Calu3 (cell line): Measurements from ENCODE around the gene ELMO1. TPM values are rescaled to one million over a fixed set of nuclear protein-coding genes. Genes with fewer than 3 reads are reported as not detected.

ENCODE experiments used
- BruUV-seq: library from RNA; stranded (reverse); fragments of 400-500 nt; replicated peaks from 2 replicates; lab custom pipeline; 2021; lab: Mats Ljungman, UMichigan
- CTCF ChIA-PET: fragments of 300-600 bp; sonication (Branson Sonifier 250); formaldehyde crosslinking; loops from one replicate; lab custom pipeline; 2022; ENCODE audit warnings: antibody characterized with exemption; lab: Charles Lee
- DNase-seq: peaks from one replicate; pipeline ENCODE4 v3.0.0; 2022
- H3K27ac Mint-ChIP-seq: one replicate; pipeline ENCODE4 v1.8.0; 2022; ENCODE audit warnings: mixed read lengths; ENCODE audit not compliant: unreplicated experiment
- H3K27me3 Mint-ChIP-seq: one replicate; pipeline ENCODE4 v1.8.0; 2022; ENCODE audit warnings: mixed read lengths; ENCODE audit not compliant: unreplicated experiment
- H3K36me3 Mint-ChIP-seq: one replicate; pipeline ENCODE4 v1.8.0; 2022; ENCODE audit warnings: mild to moderate bottlenecking, moderate library complexity, mixed read lengths; ENCODE audit not compliant: insufficient read depth, unreplicated experiment
- H3K4me1 Mint-ChIP-seq: one replicate; pipeline ENCODE4 v1.8.0; 2022; ENCODE audit warnings: mild to moderate bottlenecking, low read depth, mixed read lengths; ENCODE audit not compliant: unreplicated experiment
- H3K4me3 Mint-ChIP-seq: one replicate; pipeline ENCODE4 v1.8.0; 2022; ENCODE audit warnings: mild to moderate bottlenecking, low read depth, moderate library complexity, mixed read lengths; ENCODE audit not compliant: unreplicated experiment
- H3K9me3 Mint-ChIP-seq: one replicate; pipeline ENCODE4 v1.8.0; 2022; ENCODE audit warnings: low read depth, mixed read lengths; ENCODE audit not compliant: unreplicated experiment
- intact Hi-C: fragments of 100-400 bp; cut with micrococcal nuclease; formaldehyde crosslinking; loops from one replicate; pipeline ENCODE4 v1.10.0; 2022; ENCODE audit not compliant: unreplicated experiment
- total RNA-seq: library from RNA; stranded (reverse); gene quantifications from 2 replicates; pipeline ENCODE4 v1.2.3, GENCODE V29; 2022
- TF ChIP-seq, protein P1 (sequence below): fragments of 200-600 bp; IDR thresholded peaks from one replicate; pipeline ENCODE4 v1.8.0; 2022; ENCODE audit warnings: antibody characterized with exemption; ENCODE audit not compliant: unreplicated experiment

ELMO1 gene
- total RNA-seq, 1 experiment from 2014 or later = not detected

DNA sequence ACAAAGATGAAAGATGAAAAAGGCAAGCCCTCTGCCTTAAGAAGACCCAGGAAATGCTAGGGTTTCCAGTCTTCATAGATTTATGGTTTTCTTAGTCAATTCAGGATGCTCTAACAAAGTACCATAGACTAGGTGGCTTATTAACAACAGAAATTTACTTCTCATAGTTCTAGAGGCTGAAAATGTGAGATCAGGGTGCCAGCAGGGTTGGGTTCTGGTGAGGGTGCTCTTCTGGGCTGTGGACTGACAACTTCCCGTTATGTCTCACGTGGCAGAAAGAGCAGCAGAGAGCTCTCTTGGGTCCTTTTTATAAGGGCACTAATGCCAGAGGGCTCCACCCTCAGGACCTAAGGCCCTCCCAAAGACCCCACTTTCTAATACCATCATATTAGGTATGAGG lies 23.7 kb downstream of the ELMO1 start:
- CTCF ChIA-PET = no interaction called here
- H3K9me3 Mint-ChIP-seq = no peaks in the 10 kb centered on the region
- H3K4me1 Mint-ChIP-seq = no peaks in the 10 kb centered on the region
- TF ChIP-seq, protein P1, sequence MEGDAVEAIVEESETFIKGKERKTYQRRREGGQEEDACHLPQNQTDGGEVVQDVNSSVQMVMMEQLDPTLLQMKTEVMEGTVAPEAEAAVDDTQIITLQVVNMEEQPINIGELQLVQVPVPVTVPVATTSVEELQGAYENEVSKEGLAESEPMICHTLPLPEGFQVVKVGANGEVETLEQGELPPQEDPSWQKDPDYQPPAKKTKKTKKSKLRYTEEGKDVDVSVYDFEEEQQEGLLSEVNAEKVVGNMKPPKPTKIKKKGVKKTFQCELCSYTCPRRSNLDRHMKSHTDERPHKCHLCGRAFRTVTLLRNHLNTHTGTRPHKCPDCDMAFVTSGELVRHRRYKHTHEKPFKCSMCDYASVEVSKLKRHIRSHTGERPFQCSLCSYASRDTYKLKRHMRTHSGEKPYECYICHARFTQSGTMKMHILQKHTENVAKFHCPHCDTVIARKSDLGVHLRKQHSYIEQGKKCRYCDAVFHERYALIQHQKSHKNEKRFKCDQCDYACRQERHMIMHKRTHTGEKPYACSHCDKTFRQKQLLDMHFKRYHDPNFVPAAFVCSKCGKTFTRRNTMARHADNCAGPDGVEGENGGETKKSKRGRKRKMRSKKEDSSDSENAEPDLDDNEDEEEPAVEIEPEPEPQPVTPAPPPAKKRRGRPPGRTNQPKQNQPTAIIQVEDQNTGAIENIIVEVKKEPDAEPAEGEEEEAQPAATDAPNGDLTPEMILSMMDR = no peak
- H3K27ac Mint-ChIP-seq = no peak overlapping the region
- no TSS peak for BruUV-seq
- H3K36me3 Mint-ChIP-seq = no peaks in the 10 kb centered on the region
- H3K4me3 Mint-ChIP-seq = no peak overlapping the region
- peaks cover 15% of the 10 kb centered on the region for H3K27me3 Mint-ChIP-seq
- intact Hi-C loops = no loop called here
- no peak for DNase-seq

DNA sequence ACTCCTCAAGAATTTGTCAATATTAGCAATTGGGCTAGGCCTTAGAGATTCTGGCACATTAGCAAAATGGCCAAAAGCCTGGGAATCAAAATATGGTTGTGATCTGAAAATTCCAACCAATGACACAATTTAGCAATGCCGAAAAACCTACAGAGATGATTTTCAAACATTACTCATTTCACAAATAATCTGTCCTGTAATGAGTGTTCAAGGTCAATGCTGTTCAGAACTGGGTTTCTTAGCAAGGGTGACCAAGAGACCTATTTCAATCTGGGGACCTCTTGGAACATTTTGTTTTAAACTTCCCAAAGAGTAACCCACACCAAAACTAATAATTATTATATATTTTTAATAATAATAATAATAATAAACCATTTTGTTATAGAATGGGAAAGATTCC lies 24.1 kb downstream of the ELMO1 start:
- no peaks in the 10 kb centered on the region for H3K36me3 Mint-ChIP-seq
- TF ChIP-seq, protein P1 = no peak
- peaks cover 15% of the 10 kb centered on the region for H3K27me3 Mint-ChIP-seq
- no peak overlapping the region for H3K4me3 Mint-ChIP-seq
- BruUV-seq = no TSS peak
- no peak overlapping the region for H3K27ac Mint-ChIP-seq
- CTCF ChIA-PET = no interaction called here
- H3K9me3 Mint-ChIP-seq = no peaks in the 10 kb centered on the region
- DNase-seq = no peak
- no peaks in the 10 kb centered on the region for H3K4me1 Mint-ChIP-seq
- intact Hi-C loops = no loop called here

DNA sequence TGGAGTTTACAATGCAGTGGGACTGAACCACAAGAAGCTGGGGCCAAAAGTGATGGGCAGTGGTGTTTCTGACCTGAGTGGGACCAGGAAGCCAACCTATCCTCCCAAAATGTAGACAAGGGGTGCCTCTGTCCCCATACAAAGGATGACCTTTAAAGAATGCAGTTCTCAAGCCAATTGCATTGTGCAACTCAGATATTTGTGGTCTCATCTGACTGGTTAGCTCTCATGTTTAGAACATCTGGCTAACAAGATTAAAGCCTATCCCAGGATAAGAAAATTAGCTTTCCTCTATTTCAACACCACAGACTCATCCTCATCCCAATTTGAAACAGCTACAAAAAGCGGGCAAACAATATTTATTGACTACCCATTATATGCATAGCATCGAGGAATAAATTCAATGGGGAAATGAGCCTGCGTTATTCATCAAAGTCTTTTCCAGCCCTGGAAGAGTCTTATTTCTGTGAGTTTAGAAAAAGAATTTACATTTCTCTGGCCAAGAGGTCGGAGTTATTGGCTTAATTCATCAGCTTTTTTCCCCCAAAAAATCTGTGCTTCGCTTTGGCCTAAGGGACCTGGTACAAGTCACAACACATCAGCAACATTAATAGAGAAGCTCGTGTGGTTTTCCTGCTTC lies 26.7 kb downstream of the ELMO1 start:
- DNase-seq = no peak
- TF ChIP-seq, protein P1 = no peak
- no peak overlapping the region for H3K27ac Mint-ChIP-seq
- H3K9me3 Mint-ChIP-seq = no peaks in the 10 kb centered on the region
- CTCF ChIA-PET = interaction anchor here (0.6 kb wide), 1 partner anchor 779 kb away, joined by 4 read pairs; no protein-coding TSS in a partner anchor
- no peaks in the 10 kb centered on the region for H3K4me1 Mint-ChIP-seq
- H3K27me3 Mint-ChIP-seq = peaks cover 15% of the 10 kb centered on the region
- intact Hi-C loops = no loop called here
- H3K36me3 Mint-ChIP-seq = no peaks in the 10 kb centered on the region
- BruUV-seq = no TSS peak
- no peak overlapping the region for H3K4me3 Mint-ChIP-seq

DNA sequence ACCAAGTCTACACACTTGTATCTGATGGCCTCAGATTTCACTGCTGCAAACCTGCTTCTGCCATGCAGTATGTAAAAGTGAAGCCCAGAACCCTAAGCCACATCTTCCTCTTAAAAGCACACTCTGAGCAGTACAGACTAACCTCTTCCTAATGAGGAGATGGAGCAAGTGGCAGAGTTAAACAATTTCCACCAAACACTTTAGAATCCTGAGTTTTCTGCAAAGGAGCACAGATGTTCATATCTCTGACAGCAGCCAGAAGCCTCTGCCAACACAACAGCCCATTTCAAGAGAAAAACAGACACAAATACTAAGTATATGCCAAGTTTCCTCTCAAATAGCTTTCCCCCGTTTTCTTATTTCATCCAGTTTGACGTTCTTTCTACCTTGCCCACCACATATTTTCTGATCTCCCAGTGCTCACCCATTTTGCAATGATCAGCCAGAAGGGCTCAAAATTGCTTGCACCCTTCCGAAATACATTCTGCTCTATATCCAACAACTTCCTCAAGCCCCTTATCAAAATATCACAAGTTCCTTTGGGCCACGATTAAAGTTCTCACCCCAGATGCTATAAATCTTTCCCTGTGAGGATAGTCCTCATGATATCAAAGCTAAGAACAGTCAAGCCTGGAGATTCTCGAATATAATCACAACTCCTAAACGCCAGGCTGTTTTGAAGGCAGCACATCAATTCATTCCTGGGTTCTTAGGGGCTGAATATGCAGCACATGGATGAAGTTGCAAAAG lies 27.5 kb downstream of the ELMO1 start:
- Mint-ChIP-seq H3K27me3 (peaks cover 15% of the 10 kb centered on the region), H3K9me3 (no peaks in the 10 kb centered on the region), H3K27ac (no peak overlapping the region), H3K36me3 (no peaks in the 10 kb centered on the region), H3K4me1 (no peaks in the 10 kb centered on the region), H3K4me3 (no peak overlapping the region)
- DNase-seq = no peak
- intact Hi-C loops = no loop called here
- BruUV-seq = no TSS peak
- CTCF ChIA-PET = interaction anchor here (0.6 kb wide), 1 partner anchor 780 kb away, joined by 4 read pairs; no protein-coding TSS in a partner anchor
- TF ChIP-seq, protein P1 = no peak
